Measurements from ENCODE around the gene PYGO1.
"Not testable (repeated sequence)": the region's sequence is repeated elsewhere in the genome, so short reads cannot be mapped to it uniquely, and the experiment has no call there.

Gene PYGO1

GRCh38 chr15:55518641-55519040, 69.5 kb downstream of the PYGO1 start:
- no peak overlapping the region for H3K4me3 ChIP-seq (ENCODE audit: low read length)
- H3K9ac ChIP-seq (ENCODE audit: low read length): no peak overlapping the region
- no peaks in the 10 kb centered on the region for H3K4me1 ChIP-seq (ENCODE audit: control insufficient read depth, insufficient read depth, low read length)
- H3K36me3 ChIP-seq (ENCODE audit: control insufficient read depth, insufficient read depth, low read length): no peaks in the 10 kb centered on the region
- H3K9me3 ChIP-seq (ENCODE audit: control insufficient read depth, low read length): no peaks in the 10 kb centered on the region
- H3K27me3 ChIP-seq (ENCODE audit: control insufficient read depth, insufficient read depth, low read length): no peaks in the 10 kb centered on the region

- Histone ChIP-seq H3K4me3 (ENCODE audit: low read length) (no peak overlapping the region), H3K9me3 (ENCODE audit: control insufficient read depth, low read length) (no peaks in the 10 kb centered on the region)
These were observed 70.1 kb downstream of the PYGO1 start for GRCh38 chr15:55518009-55518408.

GRCh38 chr15:55515991-55516776, 72.0 kb downstream of the PYGO1 start:
- H3K36me3 ChIP-seq (ENCODE audit: control insufficient read depth, insufficient read depth, low read length): no peaks in the 10 kb centered on the region
- no peaks in the 10 kb centered on the region for H3K27me3 ChIP-seq (ENCODE audit: control insufficient read depth, insufficient read depth, low read length)
- no peak overlapping the region for H3K4me3 ChIP-seq (ENCODE audit: low read length)
- no peaks in the 10 kb centered on the region for H3K4me1 ChIP-seq (ENCODE audit: control insufficient read depth, insufficient read depth, low read length)
- no peak overlapping the region for H3K9ac ChIP-seq (ENCODE audit: low read length)
- H3K9me3 ChIP-seq (ENCODE audit: control insufficient read depth, low read length): no peaks in the 10 kb centered on the region

More at GRCh38 chr15:55518009-55518408, 70.1 kb downstream of the PYGO1 start:
- Histone ChIP-seq H3K27me3 (ENCODE audit: control insufficient read depth, insufficient read depth, low read length) (no peaks in the 10 kb centered on the region), H3K9ac (ENCODE audit: low read length) (no peak overlapping the region), H3K36me3 (ENCODE audit: control insufficient read depth, insufficient read depth, low read length) (no peaks in the 10 kb centered on the region), H3K4me1 (ENCODE audit: control insufficient read depth, insufficient read depth, low read length) (no peaks in the 10 kb centered on the region)

- no peaks in the 10 kb centered on the region for H3K36me3 ChIP-seq (ENCODE audit: control insufficient read depth, insufficient read depth, low read length)
- no peaks in the 10 kb centered on the region for H3K9me3 ChIP-seq (ENCODE audit: control insufficient read depth, low read length)
- no peak overlapping the region for H3K4me3 ChIP-seq (ENCODE audit: low read length)
- H3K9ac ChIP-seq (ENCODE audit: low read length): no peak overlapping the region
- H3K4me1 ChIP-seq (ENCODE audit: control insufficient read depth, insufficient read depth, low read length): no peaks in the 10 kb centered on the region
- H3K27me3 ChIP-seq (ENCODE audit: control insufficient read depth, insufficient read depth, low read length): no peaks in the 10 kb centered on the region
These were observed 72.7 kb downstream of the PYGO1 start for GRCh38 chr15:55515491-55515890.

- H3K27me3 ChIP-seq (ENCODE audit: control insufficient read depth, insufficient read depth, low read length): no peaks in the 10 kb centered on the region
- no peaks in the 10 kb centered on the region for H3K9me3 ChIP-seq (ENCODE audit: control insufficient read depth, low read length)
- H3K4me1 ChIP-seq (ENCODE audit: control insufficient read depth, insufficient read depth, low read length): no peaks in the 10 kb centered on the region
- H3K36me3 ChIP-seq (ENCODE audit: control insufficient read depth, insufficient read depth, low read length): no peaks in the 10 kb centered on the region
- no peak overlapping the region for H3K9ac ChIP-seq (ENCODE audit: low read length)
- no peak overlapping the region for H3K4me3 ChIP-seq (ENCODE audit: low read length)
These were observed 73.7 kb downstream of the PYGO1 start for GRCh38 chr15:55514414-55514850.

- H3K9me3 ChIP-seq (ENCODE audit: control insufficient read depth, low read length); H3K4me1 ChIP-seq (ENCODE audit: control insufficient read depth, insufficient read depth, low read length); H3K36me3 ChIP-seq (ENCODE audit: control insufficient read depth, insufficient read depth, low read length); H3K9ac ChIP-seq (ENCODE audit: low read length); H3K4me3 ChIP-seq (ENCODE audit: low read length); H3K27me3 ChIP-seq (ENCODE audit: control insufficient read depth, insufficient read depth, low read length): not testable (repeated sequence)
These were observed 74.3 kb downstream of the PYGO1 start for GRCh38 chr15:55513621-55514413.

GRCh38 chr15:55513152-55513551, 75.0 kb downstream of the PYGO1 start:
- Histone ChIP-seq H3K36me3 (ENCODE audit: control insufficient read depth, insufficient read depth, low read length) (no peaks in the 10 kb centered on the region), H3K9me3 (ENCODE audit: control insufficient read depth, low read length) (no peaks in the 10 kb centered on the region), H3K27me3 (ENCODE audit: control insufficient read depth, insufficient read depth, low read length) (no peaks in the 10 kb centered on the region), H3K4me3 (ENCODE audit: low read length) (no peak overlapping the region), H3K9ac (ENCODE audit: low read length) (no peak overlapping the region), H3K4me1 (ENCODE audit: control insufficient read depth, insufficient read depth, low read length) (no peaks in the 10 kb centered on the region)

GRCh38 chr15:55507567-55507966, 80.6 kb downstream of the PYGO1 start:
- no peak overlapping the region for H3K4me3 ChIP-seq (ENCODE audit: low read length)
- H3K4me1 ChIP-seq (ENCODE audit: control insufficient read depth, insufficient read depth, low read length): no peaks in the 10 kb centered on the region
- H3K27me3 ChIP-seq (ENCODE audit: control insufficient read depth, insufficient read depth, low read length): no peaks in the 10 kb centered on the region
- H3K9me3 ChIP-seq (ENCODE audit: control insufficient read depth, low read length): no peaks in the 10 kb centered on the region
- no peak overlapping the region for H3K9ac ChIP-seq (ENCODE audit: low read length)
- no peaks in the 10 kb centered on the region for H3K36me3 ChIP-seq (ENCODE audit: control insufficient read depth, insufficient read depth, low read length)

GRCh38 chr15:55505407-55505806, 82.7 kb downstream of the PYGO1 start:
- H3K27me3 ChIP-seq (ENCODE audit: control insufficient read depth, insufficient read depth, low read length); H3K9me3 ChIP-seq (ENCODE audit: control insufficient read depth, low read length); H3K36me3 ChIP-seq (ENCODE audit: control insufficient read depth, insufficient read depth, low read length); H3K4me1 ChIP-seq (ENCODE audit: control insufficient read depth, insufficient read depth, low read length); H3K4me3 ChIP-seq (ENCODE audit: low read length); H3K9ac ChIP-seq (ENCODE audit: low read length): not testable (repeated sequence)

GRCh38 chr15:55499151-55499550, 89.0 kb downstream of the PYGO1 start:
- no peaks in the 10 kb centered on the region for H3K36me3 ChIP-seq (ENCODE audit: control insufficient read depth, insufficient read depth, low read length)
- H3K9ac ChIP-seq (ENCODE audit: low read length): no peak overlapping the region
- no peak overlapping the region for H3K4me3 ChIP-seq (ENCODE audit: low read length)
- H3K9me3 ChIP-seq (ENCODE audit: control insufficient read depth, low read length): no peaks in the 10 kb centered on the region
- peaks cover 3% of the 10 kb centered on the region for H3K4me1 ChIP-seq (ENCODE audit: control insufficient read depth, insufficient read depth, low read length)
- H3K27me3 ChIP-seq (ENCODE audit: control insufficient read depth, insufficient read depth, low read length): no peaks in the 10 kb centered on the region

GRCh38 chr15:55498109-55498938, 89.8 kb downstream of the PYGO1 start:
- H3K36me3 ChIP-seq (ENCODE audit: control insufficient read depth, insufficient read depth, low read length); H3K9ac ChIP-seq (ENCODE audit: low read length); H3K4me1 ChIP-seq (ENCODE audit: control insufficient read depth, insufficient read depth, low read length); H3K9me3 ChIP-seq (ENCODE audit: control insufficient read depth, low read length); H3K27me3 ChIP-seq (ENCODE audit: control insufficient read depth, insufficient read depth, low read length): not testable (repeated sequence)
- peak overlapping the region; percentile 33 for H3K4me3 ChIP-seq (ENCODE audit: low read length)

GRCh38 chr15:55496716-55497115, 91.4 kb downstream of the PYGO1 start:
- no peaks in the 10 kb centered on the region for H3K36me3 ChIP-seq (ENCODE audit: control insufficient read depth, insufficient read depth, low read length)
- no peak overlapping the region for H3K4me3 ChIP-seq (ENCODE audit: low read length)
- no peak overlapping the region for H3K9ac ChIP-seq (ENCODE audit: low read length)
- H3K27me3 ChIP-seq (ENCODE audit: control insufficient read depth, insufficient read depth, low read length): no peaks in the 10 kb centered on the region
- no peaks in the 10 kb centered on the region for H3K9me3 ChIP-seq (ENCODE audit: control insufficient read depth, low read length)
- peaks cover 3% of the 10 kb centered on the region for H3K4me1 ChIP-seq (ENCODE audit: control insufficient read depth, insufficient read depth, low read length)

All from mucosa of stomach (tissue), 1 donor.